ENCODE measurements around the gene GRB10. TPM values are rescaled to one million over a fixed set of nuclear protein-coding genes. Genes with fewer than 3 reads are reported as not detected.

Gene GRB10
- total RNA-seq, 1 donor from 2014 or later, result 106 TPM

DNA sequence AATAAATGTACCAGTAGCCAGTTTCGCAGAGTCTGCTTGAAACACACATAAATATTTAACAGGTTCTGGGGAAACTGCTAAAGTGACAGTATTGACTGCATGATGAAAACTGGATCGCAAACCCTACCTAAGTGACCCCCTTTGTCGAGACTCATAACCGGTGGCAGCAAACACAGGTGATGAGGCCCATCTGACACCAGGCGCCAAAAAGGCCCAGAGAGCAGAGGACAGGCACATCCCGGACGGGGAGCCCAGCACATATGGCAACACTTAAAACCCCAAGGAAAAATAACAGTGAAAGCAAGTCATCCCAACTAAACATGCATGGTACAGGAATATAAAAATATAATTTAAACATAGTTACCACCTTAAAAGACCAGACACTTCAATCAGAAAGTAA is 62.4 kb downstream of the GRB10 start:
- no peak for DNase-seq (ENCODE audit: low spot score)

- DNase-seq (ENCODE audit: low spot score), result no peak
Measured at GRCh38 chr7:50718876-50719275, 63.8 kb downstream of the GRB10 start.

DNA sequence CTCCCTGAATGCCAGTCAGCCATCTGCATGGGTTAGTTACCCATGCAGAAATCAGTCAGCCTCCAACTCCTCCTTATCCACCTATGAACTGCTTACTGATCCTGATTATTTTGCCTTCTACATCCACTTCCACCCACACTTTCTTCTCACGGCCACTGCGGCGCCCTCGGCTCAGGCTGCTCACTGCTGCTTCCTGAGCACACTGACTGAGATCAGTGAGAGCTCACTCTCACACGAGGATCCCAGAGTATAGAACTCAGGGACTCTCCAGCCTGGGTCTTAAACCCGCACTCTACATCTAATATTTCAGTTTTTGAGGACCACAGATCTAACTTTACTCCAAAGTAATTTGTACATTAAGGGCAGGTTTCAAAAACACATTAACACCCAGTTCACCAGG is 64.4 kb downstream of the GRB10 start:
- DNase-seq (ENCODE audit: low spot score), result no peak

DNA sequence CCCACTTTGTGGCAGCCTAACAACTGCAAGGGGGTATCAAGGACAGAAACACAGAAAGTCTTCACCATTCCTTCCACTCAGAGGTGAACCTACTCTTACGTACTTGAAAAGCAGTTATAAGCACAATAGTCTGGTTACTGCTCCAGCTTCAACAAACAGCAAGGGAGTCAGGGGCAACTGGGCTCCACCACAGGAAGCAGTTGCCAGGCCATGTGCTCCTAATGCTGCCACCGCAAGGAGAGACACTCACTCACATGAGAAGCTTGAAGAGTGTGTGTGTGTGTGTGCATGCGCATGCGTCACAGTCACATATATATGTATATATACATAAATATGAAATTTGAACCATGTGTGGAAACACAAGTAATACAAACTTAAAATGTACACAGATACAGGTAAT is 65.5 kb downstream of the GRB10 start:
- DNase-seq (ENCODE audit: low spot score), result no peak

DNA sequence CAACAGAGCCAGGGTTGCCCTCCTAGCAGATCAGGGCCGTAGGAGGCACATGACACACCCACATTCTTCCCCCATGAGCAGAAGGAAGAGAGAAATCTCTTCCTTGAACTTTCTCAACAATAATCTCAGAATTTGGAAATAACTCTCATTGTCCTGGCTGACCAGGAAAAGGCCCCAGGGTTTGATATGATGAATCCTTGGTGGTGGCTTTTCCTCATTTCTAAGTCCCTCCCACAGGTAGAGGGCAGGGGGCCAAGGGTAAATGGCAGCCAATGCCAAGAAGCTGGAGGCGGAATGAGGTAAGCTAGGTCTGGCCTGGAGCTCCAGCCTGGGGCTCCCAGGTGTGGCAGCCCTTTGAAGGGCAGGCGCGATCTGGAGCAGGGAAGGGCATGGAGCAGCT is 67.8 kb downstream of the GRB10 start:
- peak; percentile 82 for DNase-seq (ENCODE audit: low spot score)

DNA sequence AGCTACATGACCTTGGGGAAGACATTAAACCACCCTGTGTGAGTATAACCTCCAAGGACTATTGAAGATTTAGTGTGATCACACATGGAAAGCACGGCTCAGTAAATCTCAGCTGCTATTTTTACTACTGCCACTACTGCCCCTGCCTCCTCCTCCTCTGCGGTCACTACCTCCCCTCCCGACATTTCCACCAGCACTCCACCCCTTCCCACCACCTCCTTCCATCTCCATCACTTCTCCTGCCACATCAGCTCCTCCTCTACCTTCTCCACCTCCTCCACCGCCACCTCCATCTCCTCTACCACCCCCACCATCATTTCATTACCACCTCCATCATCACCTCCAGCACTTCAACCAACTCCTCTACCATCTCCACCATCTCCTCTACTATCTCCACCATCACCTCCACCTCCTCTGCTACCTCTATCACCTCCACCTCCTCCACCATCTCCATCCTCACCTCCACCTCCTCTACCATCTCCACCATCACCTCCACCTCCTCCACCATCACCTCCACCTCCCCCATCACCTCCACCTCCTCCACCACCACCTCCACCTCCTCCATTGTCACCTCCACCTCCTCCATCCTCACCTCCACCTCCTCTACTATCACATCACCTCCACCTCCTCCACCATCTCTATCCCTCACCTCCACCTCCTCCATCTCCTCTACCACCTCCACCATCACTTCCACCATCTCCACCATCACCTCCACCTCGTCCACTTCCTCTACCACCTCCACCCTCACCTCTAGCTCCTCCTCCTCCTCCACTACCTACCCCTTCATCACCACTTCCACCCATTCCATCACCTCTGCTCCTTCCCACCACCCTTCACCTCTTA is 69.4 kb downstream of the GRB10 start:
- no peak for DNase-seq (ENCODE audit: low spot score)

DNA sequence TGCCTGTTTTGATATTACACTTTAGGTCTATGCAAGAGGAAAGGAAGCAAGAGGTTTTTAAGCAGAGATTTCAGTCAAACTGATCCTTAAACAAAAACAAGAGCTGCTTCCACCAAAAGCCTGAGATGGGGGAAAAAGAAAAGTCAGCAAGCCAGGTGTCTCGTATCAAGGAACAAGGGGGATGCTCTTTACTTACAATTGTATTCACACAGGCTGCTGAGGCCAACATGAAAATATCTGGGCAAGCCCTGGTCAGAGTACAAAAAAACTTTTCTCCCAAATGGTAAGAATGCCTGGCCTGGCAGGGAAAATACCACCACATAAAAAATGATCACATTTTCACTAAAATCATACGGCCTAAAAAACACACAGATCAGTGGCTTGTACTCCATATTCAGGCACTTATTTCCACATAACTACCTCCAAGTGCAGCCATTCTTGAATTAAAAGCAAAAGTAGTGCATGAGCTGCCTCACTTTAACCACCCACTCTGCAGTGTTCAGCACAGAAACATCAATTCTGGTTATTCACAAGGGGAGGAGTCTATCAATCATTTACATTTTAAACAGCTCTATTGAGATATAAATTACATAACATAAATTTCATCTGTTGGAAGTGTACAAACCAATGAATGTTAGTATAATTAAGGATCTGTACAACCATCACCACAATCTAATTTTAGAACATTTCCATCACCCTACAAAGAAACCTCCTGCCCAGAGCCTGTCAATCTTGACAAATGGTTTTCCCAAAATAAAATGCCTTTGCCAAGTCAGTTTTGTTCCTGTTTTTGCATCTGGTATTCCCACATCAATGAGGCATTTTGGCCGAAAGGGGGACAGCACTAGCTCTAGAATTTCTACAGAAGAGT is 70.2 kb downstream of the GRB10 start:
- DNase-seq (ENCODE audit: low spot score), result no peak

GRCh38 chr7:50711271-50712175 is 71.2 kb downstream of the GRB10 start:
- DNase-seq (ENCODE audit: low spot score), result peak; percentile 65

- DNase-seq (ENCODE audit: low spot score), result no peak
Measured at GRCh38 chr7:50710441-50711154, 72.1 kb downstream of the GRB10 start.

DNA sequence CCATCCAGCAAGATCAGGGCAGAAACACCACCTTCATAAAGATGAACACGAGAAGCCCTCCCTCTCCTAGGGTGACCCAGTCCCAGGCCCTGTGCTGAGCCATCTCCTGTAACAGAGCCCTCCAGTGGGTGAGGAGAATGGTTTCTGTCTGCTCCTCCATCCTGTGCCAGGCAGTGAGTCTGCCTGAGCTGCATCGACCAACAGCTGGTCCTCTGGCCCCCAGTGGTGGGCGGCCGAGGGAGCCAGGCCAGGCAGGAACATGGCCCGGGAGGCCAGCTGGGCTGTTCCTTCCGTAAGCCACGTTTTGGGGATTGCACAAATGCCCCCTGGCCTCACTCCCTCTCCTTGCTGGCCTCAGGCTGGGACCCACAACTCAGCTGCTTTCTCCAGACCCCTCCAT is 73.5 kb downstream of the GRB10 start:
- DNase-seq (ENCODE audit: low spot score), result no peak

DNA sequence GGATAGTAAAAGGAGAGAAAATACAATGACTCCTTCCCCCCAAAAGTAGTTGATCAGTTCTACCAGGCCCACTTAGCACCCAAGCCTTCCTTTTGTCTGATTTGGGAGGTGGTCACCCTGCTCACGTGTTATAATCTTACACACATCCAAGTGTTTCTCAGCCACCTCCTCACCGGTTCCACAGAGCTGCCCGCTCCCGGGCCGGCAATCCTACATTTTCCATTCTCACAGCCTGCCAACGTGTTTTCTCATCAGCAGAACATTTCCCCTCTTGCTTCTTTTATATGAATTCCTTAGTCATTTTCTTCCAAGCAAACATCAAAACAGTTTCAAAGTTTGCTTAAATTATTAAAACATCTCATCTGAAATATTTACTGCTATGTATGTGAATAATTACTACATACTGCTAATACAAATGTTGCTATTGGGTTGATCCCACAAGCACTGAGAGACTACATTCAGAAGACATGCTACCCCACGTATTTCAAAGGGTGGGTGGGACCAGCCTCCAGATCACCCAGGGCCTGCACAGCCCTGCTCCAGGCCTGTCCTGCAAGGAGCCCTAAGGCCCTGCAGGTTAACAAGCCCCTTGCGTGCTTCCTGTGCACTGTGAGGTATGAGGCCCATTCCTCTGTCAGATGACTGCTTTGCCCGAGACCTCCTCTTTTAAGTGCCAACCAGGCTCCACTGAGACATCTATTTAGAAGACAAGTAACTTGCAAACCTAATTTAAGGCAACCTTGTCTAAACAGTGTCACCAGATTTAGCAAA is 75.3 kb downstream of the GRB10 start:
- DNase-seq (ENCODE audit: low spot score), result no peak

- no peak for DNase-seq (ENCODE audit: low spot score)
Measured at GRCh38 chr7:50706469-50706937, 76.2 kb downstream of the GRB10 start.

- DNase-seq (ENCODE audit: low spot score), result no peak
Measured at GRCh38 chr7:50704844-50705243, 77.9 kb downstream of the GRB10 start.

DNA sequence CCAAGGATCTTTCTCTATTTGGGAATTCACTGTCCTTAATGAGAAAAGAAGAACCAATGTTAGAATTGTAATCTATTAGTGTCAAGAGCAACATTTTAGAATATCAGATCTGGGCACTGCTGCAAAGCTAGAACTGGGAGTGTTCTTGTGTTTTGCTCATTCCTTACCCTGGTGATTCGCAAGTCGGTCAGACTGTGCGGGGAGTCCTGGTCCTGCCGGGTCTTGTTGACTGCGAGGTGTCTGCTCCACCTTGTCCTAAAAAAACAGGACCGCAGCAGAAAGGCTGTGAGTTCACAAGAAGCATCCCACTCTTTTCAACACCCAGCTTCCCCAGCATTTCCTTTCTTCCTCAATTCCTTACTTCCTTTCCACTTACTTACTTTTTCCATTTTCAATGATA is 79.0 kb downstream of the GRB10 start:
- no peak for DNase-seq (ENCODE audit: low spot score)

- DNase-seq (ENCODE audit: low spot score), result no peak
Measured at GRCh38 chr7:50699143-50699542, 83.6 kb downstream of the GRB10 start.

GRCh38 chr7:50697748-50698147 is 84.9 kb downstream of the GRB10 start:
- no peak for DNase-seq (ENCODE audit: low spot score)

DNA sequence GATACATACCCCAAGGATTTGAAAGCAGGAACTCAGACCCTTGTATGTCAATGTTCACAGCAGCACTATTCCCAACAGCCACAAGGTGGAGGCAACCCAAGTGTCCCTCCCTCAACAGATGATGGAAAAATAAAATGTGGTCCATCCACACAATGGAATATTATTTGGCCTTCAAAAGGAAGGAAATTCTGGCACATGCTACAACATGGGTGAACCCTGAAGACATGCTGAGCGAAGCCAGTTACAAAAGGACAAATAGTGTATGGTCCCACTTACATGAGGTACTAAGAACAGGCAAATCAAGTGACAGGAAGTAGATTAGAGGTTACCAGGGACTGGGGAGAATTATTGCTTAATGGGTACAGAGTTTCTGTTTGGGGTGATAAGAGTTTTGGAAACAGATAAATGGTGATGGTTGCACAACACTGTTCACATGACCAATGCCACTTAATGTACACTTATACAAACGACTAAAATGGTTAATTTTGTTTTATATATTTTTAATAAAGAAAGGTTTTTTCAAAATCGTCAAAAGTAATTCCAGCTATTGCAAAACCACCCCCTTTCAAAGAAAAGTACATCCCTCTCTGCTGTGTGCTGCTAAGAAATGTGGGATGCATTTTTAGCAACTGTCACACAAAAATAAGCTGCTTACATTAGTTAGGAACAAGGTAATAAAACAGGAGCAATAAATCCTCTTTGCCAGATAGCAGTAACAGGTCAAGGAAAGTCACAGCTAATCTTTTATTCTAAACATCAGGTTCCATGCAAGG is 85.7 kb downstream of the GRB10 start:
- no peak for DNase-seq (ENCODE audit: low spot score)

GRCh38 chr7:50695026-50695425 is 87.7 kb downstream of the GRB10 start:
- no peak for DNase-seq (ENCODE audit: low spot score)

DNA sequence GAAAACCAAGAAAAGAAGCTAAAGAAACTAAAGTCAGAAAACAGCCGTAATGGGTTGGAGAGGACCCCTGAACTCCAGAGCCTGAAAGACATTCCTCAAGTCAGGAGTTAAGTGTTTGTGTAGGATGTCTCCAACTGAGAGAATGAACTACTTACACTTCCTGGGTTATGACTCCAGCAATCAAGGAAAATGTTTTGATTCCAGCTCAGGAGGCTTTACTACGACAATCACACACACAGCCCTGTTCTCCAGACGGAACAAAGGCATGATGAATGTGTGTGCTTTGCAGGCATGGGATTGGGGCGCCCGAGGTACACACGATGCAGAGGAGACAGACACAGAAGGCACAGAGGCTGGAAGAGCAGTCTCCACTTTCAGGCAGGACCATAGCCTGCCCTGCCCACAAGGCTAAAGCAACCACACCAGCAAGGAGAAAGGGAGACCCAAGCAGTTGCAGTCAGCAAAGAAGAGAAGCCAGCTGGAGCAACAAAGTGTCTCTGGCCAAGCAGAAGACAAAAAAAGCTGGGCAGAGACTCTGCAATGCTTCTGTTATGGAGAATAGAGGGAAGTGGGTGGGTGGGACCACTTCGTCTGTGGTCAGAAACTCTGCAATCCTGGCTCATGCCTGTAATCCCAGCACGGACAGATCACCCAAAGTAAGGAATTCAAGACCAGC is 89.1 kb downstream of the GRB10 start:
- DNase-seq (ENCODE audit: low spot score), result no peak
